Neural cell (in vitro differentiated cells): Measurements from ENCODE around the gene FRMD4A.
"Not testable (repeated sequence)": the region's sequence is repeated elsewhere in the genome, so short reads cannot be mapped to it uniquely, and the experiment has no call there.

Source experiments
- CTCF ChIP-seq: fragments of 450-650 bp; IDR thresholded peaks from 2 replicates; pipeline ENCODE4 v1.5.1; 2014; ENCODE audit warnings: antibody characterized with exemption, mild to moderate bottlenecking, moderate library complexity; ENCODE audit not compliant: poor library complexity, severe bottlenecking
- EZH2 ChIP-seq: fragments of 200-600, 300-800 bp; shearing (Covaris generic), sonication (generic); IDR thresholded peaks from 2 replicates; pipeline ENCODE4 v1.6.1; 2014; ENCODE audit warnings: antibody characterized with exemption, low read length, borderline replicate concordance, mild to moderate bottlenecking; ENCODE audit not compliant: insufficient read depth, poor library complexity, severe bottlenecking
- POLR2AphosphoS5 ChIP-seq: IDR thresholded peaks from 2 replicates; pipeline ENCODE4 v1.6.1; 2012

DNA sequence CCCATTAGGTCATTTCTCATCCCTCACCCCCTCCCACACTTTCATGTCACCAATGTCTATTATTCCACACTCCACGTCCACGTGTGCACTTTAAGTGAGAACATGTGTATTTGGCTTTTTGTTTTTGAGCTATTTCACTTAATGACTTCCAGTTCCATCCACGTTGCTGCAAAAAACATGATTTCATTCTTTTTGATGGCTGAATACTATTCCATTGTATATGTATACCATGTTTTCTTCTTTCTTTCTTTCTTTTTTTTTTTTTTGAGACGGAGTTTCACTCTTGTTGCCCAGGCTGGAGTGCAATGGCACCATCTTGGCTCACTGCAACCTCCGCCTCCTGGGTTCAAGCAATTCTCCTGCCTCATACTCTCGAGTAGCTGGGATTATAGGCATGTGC is 502.4 kb downstream of the FRMD4A start:
- not testable (repeated sequence) for TF ChIP-seq EZH2, CTCF, POLR2AphosphoS5
